CD4-positive, alpha-beta T cell treated with Interleukin-15 for 4 hours (primary cell): ENCODE data around the gene ZSWIM6.
"Not testable (repeated sequence)": the region's sequence is repeated elsewhere in the genome, so short reads cannot be mapped to it uniquely, and the experiment has no call there.

Experiments used
- DNase-seq: peaks from one replicate; pipeline ENCODE4 v3.0.0-alpha.2; 2020; ENCODE audit warnings: low spot score

Gene ZSWIM6

DNA sequence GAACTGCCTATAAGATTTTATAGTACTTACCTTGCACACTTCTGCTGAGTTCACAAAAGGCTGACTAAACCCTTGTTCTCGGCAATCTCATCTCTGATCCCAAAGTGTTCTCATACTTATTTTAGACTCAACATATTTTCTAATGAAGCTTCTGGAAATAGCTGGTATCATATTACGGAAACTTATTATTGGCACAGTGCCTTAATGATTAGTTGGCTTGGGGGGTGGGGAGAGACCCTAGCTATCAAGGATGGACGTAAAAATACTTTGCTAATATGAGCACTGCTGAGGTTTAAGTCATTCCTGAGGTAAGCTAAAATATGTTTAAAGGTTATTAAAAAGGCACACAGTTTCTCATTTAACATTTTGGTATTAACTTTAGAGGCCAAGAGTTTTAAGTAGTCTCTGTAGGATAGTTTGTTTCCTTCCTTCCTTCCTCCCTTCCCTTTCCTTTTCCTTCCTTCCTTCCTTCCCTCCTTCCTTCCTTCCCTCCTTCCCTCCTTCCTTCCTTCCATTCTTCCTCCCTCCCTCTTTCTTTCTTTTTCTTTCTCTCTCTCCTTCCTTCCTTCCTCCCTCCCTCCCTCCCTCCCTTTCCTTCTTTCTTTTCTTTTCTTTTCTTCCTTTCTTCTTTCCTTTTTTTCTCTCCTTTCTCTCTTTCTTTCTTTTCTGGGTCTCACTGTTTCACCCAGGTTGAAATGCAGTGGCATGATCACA is 31.5 kb downstream of the ZSWIM6 start:
- no peak for DNase-seq

- DNase-seq, result no peak
These were observed 34.6 kb downstream of the ZSWIM6 start for GRCh38 chr5:61366497-61367240.

DNA sequence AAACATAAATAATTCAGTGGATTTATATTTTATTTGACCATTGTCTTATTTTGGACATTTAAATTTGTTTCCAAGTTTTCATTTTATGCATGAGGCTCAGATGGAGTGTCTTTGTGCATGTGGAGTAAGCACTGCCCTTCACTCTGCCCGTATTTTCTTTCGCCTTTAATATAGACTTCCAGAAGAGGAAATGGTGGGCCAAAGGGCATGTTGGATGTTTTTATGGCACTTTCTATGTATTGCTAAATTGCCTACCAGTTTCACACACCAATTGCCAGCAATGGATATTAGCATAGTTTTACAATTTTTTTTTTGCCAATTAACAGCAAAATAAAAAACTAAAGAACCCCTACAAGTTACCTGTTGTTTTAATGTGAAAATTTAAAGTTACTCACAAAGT is 38.4 kb downstream of the ZSWIM6 start:
- DNase-seq, result no peak

- no peak for DNase-seq
These were observed 39.4 kb downstream of the ZSWIM6 start for GRCh38 chr5:61371474-61371873.

DNA sequence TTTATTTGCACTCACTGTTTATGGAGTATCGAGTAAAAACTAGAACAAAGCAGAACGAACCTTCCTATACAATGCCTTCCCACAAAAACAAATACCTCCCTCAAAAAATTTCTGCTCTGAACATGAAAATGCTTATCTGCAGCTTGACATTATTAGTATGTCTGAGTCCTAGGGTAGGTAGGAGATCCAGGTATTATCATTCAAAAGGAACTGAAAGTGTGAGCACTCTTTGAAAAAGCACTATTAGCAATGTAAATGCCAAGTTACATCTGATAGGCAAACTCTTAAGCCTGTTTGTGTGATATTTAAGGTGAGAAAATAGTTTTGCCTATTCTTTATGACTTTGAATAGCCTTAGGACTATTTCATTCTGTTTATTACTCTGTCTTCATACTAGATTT is 47.6 kb downstream of the ZSWIM6 start:
- no peak for DNase-seq

DNA sequence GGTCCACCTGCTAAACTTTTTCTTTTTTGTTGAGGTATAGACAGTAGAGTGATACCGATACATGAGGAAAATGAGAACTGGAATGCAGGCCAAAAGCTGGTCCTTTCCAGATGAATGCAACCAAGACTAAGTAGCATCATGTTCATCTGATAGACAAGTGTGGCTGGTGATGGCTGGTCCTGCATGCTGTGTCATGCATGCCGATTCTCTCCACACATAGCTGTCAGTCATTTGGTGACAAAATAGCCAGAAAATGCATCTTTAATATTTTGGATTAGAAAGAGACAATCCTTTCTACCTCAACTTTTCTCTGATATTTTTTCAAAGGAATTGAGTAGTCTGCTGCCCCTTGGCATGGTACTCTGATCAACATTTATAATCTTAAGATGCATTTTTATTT is 49.9 kb downstream of the ZSWIM6 start:
- no peak for DNase-seq

DNA sequence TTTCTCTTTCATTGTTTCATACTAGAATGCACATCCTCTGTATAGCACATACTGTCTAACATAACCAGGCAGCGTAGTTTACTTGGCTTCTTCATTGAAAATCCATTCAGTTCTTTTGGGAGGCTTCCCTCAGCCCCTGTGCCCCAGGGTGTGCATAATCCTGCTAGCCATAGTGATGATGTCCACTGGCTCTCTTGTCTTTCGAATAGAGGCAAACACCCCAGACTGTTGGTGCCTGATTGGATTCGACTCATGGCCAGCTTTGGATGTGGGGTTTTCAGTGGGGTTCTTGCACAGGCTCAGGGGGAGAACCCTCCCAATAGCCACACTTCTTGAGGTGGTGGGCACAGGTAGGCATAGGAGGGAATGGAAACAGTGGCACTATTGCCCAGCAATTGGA is 53.6 kb downstream of the ZSWIM6 start:
- no peak for DNase-seq

DNA sequence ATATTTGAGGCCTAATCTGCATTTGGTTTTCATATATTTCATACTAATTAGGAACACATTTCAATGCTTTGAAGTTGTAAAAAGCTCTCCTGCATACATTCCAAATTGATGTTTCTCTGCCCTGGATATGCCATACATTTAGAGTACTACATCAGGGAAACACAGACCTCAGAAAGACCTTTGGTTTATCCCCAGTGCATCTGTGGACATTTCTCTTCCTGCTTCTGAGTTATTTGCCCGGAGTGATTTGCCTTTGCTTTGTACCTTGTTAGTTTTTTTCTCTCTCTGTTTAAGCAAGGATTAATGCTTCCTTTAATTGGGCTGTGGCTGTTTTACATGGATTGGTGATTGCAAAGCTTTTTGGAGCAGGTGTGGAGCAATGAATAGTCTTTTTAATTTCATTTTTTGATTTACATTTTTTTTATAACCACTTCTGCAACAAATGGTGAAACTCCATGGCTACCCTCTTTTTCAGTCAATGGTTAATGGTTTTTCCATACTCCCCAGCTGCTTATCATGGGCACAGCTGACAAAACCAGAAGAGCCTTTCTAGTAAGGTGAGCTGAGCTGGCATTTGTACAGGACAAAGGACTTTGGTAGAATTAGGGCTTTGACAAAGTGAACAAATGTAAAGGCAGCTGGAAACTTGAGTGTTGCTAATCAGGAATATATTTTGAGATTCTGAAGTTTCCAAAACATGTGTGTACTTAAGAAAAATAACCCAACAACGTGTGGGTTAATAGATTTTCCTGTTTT is 54.2 kb downstream of the ZSWIM6 start:
- DNase-seq, result no peak

DNA sequence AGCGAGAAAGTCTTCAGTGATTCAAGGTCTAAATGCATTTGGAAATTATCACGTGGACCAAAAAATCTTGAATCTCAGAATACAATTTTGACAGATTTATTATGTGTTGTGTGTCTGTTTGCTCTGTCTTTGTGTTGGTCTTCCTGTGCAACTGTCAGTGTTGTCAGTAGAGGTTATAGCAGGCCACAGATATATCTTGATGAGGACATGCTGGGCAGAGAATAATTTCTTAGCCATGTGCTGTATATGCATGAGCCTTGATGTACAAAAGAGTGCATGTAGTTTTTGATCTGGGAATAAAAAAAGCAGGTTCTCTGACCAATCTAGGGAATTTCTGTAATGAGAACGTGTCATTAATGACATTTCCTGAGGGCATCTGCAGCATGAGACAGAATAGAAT is 57.6 kb downstream of the ZSWIM6 start:
- DNase-seq, result no peak

DNA sequence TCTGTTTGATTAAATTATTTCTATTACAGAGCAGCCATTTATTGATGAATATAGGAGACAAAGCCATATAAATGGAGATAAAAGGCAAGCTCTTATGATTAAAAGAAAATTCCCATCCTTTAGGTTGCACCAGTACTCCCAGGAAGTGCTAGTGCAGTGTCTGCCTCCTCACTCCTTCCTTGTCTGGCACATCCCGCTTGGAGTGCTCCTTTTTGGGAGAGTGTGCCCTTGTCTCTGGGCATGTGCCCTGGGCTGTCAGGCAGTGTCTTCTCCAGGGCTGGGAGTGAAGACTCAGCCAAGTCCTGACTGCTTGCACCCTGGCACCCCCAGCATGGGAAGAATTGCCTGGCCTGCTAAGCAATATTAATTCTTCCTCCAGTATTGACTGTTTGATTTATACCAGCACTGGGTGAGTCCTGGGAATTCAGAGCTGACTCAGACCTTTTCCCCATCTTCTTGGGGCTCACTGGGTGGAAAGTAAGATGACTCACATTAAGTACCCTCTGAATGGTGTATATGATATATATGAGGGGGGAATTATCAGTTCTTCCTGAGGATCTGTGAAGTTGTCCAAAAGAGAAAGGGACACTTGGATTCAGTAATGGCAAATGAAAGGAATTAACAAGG is 62.1 kb downstream of the ZSWIM6 start:
- no peak for DNase-seq

GRCh38 chr5:61394793-61395192 is 62.7 kb downstream of the ZSWIM6 start:
- DNase-seq, result no peak

GRCh38 chr5:61397238-61397637 is 65.2 kb downstream of the ZSWIM6 start:
- no peak for DNase-seq

GRCh38 chr5:61397937-61398336 is 65.9 kb downstream of the ZSWIM6 start:
- no peak for DNase-seq

DNA sequence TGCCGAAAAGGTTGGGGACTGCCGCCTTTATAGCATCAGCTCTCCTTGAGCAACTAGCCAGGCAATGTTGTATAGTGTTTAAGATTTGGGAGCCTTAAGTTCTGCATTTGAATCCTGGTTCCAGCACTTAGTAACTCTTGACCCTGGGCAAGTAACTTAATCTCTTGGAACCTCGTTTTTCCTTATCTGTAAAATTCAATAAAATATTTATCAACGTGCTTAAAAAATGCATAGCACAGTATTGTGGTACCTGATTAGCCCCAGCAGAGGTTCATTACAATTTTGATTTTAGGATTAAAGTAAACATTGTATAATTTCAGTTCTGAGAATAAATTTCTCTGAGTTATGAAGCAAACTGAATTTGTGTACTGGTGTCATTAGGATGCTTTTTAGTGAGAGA is 66.4 kb downstream of the ZSWIM6 start:
- no peak for DNase-seq

- no peak for DNase-seq
These were observed 67.6 kb downstream of the ZSWIM6 start for GRCh38 chr5:61399679-61400078.

DNA sequence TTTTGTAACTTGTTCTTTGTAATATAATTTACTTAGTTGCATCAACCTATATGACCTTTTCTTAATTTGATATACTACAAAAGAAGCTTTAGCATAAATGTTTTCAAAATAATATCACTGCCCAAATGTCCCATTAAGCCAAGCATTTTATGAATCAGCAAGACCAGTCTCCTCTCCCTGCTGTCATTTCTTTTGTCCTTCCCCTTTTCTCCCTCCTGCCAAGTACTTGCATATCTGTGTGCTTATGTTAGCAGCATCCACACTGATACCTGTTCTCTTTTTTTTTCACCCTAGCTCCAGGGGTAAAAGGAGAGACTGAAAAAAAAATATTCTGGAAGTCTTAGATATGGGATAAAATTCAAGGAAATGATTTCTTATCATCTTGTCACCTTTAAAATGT is 69.7 kb downstream of the ZSWIM6 start:
- DNase-seq, result no peak

- DNase-seq, result no peak
These were observed 70.3 kb downstream of the ZSWIM6 start for GRCh38 chr5:61402244-61402823.

DNA sequence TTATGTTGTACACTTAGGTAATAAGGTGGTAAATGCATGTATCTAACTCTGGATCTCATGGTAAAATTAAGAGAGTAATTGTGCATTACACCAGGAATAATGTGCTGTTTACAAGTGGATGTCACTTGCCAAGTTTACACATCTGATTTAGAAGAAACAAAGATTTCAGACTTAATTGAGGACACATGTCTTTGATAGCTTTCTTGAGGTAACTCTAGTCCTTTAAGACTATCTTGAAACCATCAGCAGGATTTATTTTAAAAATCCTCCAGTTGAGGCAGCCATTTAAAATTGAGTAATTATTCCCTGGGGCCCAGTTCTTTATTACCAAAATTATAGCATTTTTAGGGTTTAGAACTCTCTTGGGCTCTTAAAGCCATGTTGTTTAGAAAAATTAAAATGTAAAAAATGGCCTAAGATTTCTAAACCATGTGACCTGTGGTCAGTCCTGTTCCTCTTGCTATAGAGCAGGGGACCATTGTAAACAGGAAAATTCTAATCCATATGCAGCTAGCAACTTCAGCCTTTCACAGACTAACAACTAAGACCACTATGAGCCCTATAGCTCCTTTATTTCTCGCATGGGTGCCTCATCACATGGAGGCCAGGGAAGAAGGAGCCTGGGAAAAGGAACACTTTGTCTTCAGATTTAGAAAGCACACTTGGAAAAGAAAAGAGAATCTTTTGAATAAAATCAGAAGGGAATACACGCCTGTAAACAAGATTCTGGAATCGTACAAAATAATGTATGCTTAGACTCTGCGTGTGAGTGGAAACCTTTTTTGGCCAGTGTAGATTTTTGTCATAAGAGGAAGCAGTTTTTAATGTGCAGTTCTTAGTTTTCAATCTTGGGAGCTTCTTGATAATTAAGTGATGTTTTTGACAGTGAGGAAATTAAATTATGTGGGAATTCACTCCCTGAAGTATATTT is 71.2 kb downstream of the ZSWIM6 start:
- DNase-seq, result no peak

DNA sequence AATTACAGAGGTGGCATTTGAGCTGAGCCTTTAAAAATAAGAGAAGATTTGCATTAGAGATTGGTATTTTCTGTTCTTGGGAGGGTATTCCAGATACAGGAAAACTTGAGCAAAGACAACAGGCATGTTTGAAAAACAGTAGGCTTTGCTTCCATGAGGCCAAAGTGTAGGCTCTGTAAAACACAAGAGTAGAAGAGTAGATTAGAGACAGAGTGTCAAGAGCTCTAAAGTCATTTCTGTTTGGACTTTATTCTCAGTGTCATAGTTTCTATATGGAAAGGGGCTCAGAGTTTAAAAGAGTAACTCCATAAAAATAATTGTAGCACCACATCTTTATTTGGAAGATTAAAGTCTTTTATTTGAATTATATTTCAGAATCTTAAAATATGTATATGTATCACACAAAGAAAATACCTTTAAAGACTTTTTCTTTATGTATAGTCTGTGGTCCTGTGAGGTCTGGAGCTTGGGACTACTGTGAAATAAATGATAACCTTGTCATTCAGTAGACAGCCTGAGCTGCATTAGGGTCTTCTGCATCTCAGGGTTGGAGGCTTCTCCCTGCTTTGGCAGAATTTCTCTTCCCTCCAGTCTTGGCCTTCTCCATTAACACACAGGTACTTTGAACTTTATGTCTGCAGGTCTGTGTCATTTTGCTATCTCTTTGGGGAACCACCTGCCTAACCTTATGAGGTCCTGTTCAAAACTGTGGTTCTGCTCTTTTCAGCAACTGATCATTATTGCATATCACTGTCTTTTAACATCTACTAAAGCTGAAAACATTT is 73.6 kb downstream of the ZSWIM6 start:
- DNase-seq, result no peak

DNA sequence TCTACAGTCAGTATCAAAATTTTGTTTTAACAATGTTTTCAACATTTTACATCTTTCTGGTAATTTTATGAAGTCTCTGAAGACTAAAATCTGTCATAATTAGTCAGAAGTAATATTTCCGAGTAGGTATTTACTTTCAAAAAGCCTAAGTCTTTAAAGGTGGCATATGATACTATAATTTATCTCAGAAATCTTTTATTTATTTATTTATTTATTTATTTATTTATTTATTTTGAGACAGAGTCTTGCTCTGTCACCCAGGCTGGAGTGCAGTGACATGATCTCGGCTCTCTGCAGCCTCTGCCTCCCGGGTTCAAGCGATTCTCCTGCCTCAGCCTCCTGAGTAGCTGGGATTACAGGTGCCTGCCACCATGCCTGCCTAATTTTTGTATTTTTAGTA is 74.4 kb downstream of the ZSWIM6 start:
- DNase-seq, result not testable (repeated sequence)
